Breast epithelium (tissue), 4 donors: Measurements from ENCODE around the gene ZNF480. TPM values are rescaled to one million over a fixed set of nuclear protein-coding genes. Genes with fewer than 3 reads are reported as not detected.

Experiments
- DNase-seq, 2 donors: peaks; one replicate each; pipeline ENCODE4 v3.0.0-alpha.2; 2019; ENCODE audit warnings: low spot score in 2 of 2
- H3K27ac ChIP-seq, 2 donors: fragments of 200-600 bp; sonication (generic) in 1 of 2; one replicate each; pipeline ENCODE4 v1.5.1; 2016 to 2019; ENCODE audit warnings: mild to moderate bottlenecking in 1 of 2
- H3K27me3 ChIP-seq, 2 donors: fragments of 200-600 bp; sonication (generic) in 1 of 2; one replicate each; pipeline versions ENCODE4 v1.5.1 to v1.6.0; 2017 to 2019; ENCODE audit warnings: control low read depth in 1 of 2, mild to moderate bottlenecking in 1 of 2
- H3K36me3 ChIP-seq: fragments of 200-600 bp; one replicate; pipeline ENCODE4 v1.5.1; 2019
- H3K4me1 ChIP-seq, 2 donors: fragments of 200-600 bp; sonication (generic); one replicate each; pipeline ENCODE4 v1.5.1; 2016 to 2019; ENCODE audit warnings: control low read depth in 1 of 2
- H3K4me3 ChIP-seq, 3 donors: fragments of 200-600 bp; sonication (generic); 1 replicate in 2 of 3; 2 replicates in 1 of 3; pipeline ENCODE4 v1.5.1; 2016 to 2019; ENCODE audit warnings: mild to moderate bottlenecking in 3 of 3, moderate library complexity in 2 of 3
- H3K9me3 ChIP-seq, 2 donors: fragments of 200-600 bp; sonication (generic) in 1 of 2; one replicate each; pipeline ENCODE4 v1.5.1; 2016 to 2019; ENCODE audit warnings: control low read depth in 1 of 2
- CTCF ChIP-seq, 3 donors: fragments of 450-650 bp; IDR thresholded peaks; one replicate each; pipeline ENCODE4 v1.5.1; 2016 to 2017; ENCODE audit warnings: antibody characterized with exemption in 3 of 3, mild to moderate bottlenecking in 3 of 3, moderate library complexity in 3 of 3
- POLR2A ChIP-seq: fragments of 450-650 bp; IDR thresholded peaks from one replicate; pipeline ENCODE4 v1.6.1; 2016; ENCODE audit warnings: antibody characterized with exemption, mild to moderate bottlenecking, moderate library complexity
- POLR2AphosphoS5 ChIP-seq, 3 donors: sonication (generic); formaldehyde crosslinking; IDR thresholded peaks; one replicate each; pipeline ENCODE4 v1.6.1; 2017; ENCODE audit warnings: antibody characterized with exemption in 3 of 3
- intact Hi-C: fragments of 100-400 bp; cut with DNase I; formaldehyde crosslinking; loops from one replicate; pipeline ENCODE4 v1.15.1; 2023; ENCODE audit warnings: low total_unique reads
- total RNA-seq, 3 donors: library from RNA; depleted of rRNA; stranded (reverse); fragments of >200 nt; gene quantifications; one replicate each; pipeline ENCODE4 v1.1.0, GENCODE V29; 2016

The ZNF480 gene
- total RNA-seq, 3 donors from 2014 or later, result 8.0 to 15.8 (median 11.8) TPM

- Histone ChIP-seq H3K4me1 (no peaks in the 10 kb centered on the region), H3K36me3 (peaks cover 2% of the 10 kb centered on the region), H3K27me3 (no peaks in the 10 kb centered on the region), H3K4me3 (no peak overlapping the region), H3K9me3 (peaks cover 73 to 97% of the 10 kb centered on the region in 2 donors), H3K27ac (no peak overlapping the region)
- no peak for DNase-seq
- TF ChIP-seq POLR2AphosphoS5 (IDR thresholded peaks at IDR 0.05), result no peak
- TF ChIP-seq POLR2A, result no peak
- TF ChIP-seq CTCF (IDR thresholded peaks at IDR 0.05), result no peak
- intact Hi-C loops, result no loop called here
Observed at GRCh38 chr19:52307275-52307674, 10.3 kb downstream of the ZNF480 start.

GRCh38 chr19:52322429-52322828 is 25.5 kb downstream of the ZNF480 start:
- intact Hi-C loops, result no loop called here
- Histone ChIP-seq H3K27me3 (no peaks in the 10 kb centered on the region), H3K9me3 (peaks cover 96 to 100% of the 10 kb centered on the region in 2 donors), H3K4me3 (no peak overlapping the region), H3K36me3 (peaks cover 26% of the 10 kb centered on the region), H3K27ac (no peak overlapping the region), H3K4me1 (no peaks in the 10 kb centered on the region)
- no peak for TF ChIP-seq POLR2AphosphoS5 (IDR thresholded peaks at IDR 0.05)
- no peak for DNase-seq

GRCh38 chr19:52331757-52332156 is 34.8 kb downstream of the ZNF480 start:
- no peak for DNase-seq
- TF ChIP-seq POLR2A (no peak), POLR2AphosphoS5 (IDR thresholded peaks at IDR 0.05) (no peak), CTCF (IDR thresholded peaks at IDR 0.05) (no peak)

GRCh38 chr19:52335768-52336116 is 38.8 kb downstream of the ZNF480 start:
- peak overlapping the region; percentile 69 to 92 (median 83) for H3K4me3 ChIP-seq
- peak overlapping the region; percentile 87 to 88 for H3K27ac ChIP-seq
- no peaks in the 10 kb centered on the region for H3K27me3 ChIP-seq
- intact Hi-C loops, result no loop called here
- no peak for DNase-seq
- H3K9me3 ChIP-seq, result peaks cover 29 to 45% of the 10 kb centered on the region in 2 donors
- no peaks in the 10 kb centered on the region for H3K36me3 ChIP-seq
- TF ChIP-seq POLR2A, result no peak
- no peak for TF ChIP-seq CTCF (IDR thresholded peaks at IDR 0.05)
- TF ChIP-seq POLR2AphosphoS5 (IDR thresholded peaks at IDR 0.05), result no peak
- H3K4me1 ChIP-seq, result no peaks in the 10 kb centered on the region

More at GRCh38 chr19:52331757-52332156, 34.8 kb downstream of the ZNF480 start:
- H3K36me3 ChIP-seq, result no peaks in the 10 kb centered on the region
- no peak overlapping the region for H3K27ac ChIP-seq
- H3K27me3 ChIP-seq, result no peaks in the 10 kb centered on the region
- H3K4me3 ChIP-seq, result no peak overlapping the region
- H3K4me1 ChIP-seq, result no peaks in the 10 kb centered on the region
- H3K9me3 ChIP-seq, result peaks cover 62 to 85% of the 10 kb centered on the region in 2 donors
- intact Hi-C loops, result no loop called here

- peaks cover 24 to 40% of the 10 kb centered on the region in 2 donors for H3K9me3 ChIP-seq
- H3K27ac ChIP-seq, result peak within 1 kb of the TSS; percentile 87 to 88
- intact Hi-C loops, result no loop called here
- no peaks in the 10 kb centered on the region for H3K36me3 ChIP-seq
- peak within 1 kb of the TSS; percentile 69 to 92 (median 83) for H3K4me3 ChIP-seq
- peak; percentile 80 to 90 for DNase-seq
- TF ChIP-seq POLR2AphosphoS5 (IDR thresholded peaks at IDR 0.05) (peak in 2 of 3 donors; percentile 53 to 82), CTCF (IDR thresholded peaks at IDR 0.05) (no peak), POLR2A (peak; percentile 29)
- H3K4me1 ChIP-seq, result no peaks in the 10 kb centered on the region
- H3K27me3 ChIP-seq, result no peaks in the 10 kb centered on the region
Observed at GRCh38 chr19:52336117-52336790, 39.3 kb downstream of the ZNF480 start, which contains the start of gene ZNF610. ZNF610 (plus strand) TSS chr19:52336243; CDS start chr19:52349173, 12,930 bp downstream.
